ENCODE data around the gene SMIM24.

DNA sequence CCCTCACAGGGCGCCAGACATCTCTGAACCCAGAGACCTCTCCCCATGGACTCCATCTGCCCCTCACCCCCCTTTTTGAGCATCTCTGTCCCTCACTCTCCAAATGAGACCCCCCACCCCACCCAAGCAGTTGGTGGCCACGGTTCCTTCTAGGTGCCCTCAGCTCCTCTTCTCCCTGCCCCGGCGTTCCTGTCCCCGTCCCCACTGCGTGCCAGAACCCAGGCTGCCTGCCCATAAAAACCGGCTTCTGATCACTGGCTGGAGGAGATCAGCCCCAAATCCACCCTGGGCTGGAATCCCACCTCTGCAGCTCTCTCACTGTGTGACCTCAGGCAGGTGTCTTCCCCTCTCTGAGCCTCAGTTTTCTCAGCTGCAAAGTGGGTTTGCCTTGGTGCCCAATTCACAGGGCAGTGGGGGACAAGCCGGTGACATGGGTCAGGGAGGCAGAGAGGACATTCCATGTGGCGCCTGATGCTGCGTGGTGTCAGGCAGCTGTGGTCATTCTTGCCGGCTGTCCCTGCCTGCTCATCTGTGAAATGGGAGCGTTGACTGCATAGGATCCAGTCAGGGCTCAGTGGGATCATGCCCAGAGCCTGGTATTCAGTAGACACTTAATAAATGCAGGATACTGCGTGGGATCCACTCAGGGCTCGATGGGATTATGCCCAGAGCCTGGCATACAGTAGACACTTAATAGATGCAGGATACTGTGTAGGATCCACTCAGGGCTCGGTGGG lies 25.5 kb downstream of the SMIM24 start:
- TF ChIP-seq, protein P1, sequence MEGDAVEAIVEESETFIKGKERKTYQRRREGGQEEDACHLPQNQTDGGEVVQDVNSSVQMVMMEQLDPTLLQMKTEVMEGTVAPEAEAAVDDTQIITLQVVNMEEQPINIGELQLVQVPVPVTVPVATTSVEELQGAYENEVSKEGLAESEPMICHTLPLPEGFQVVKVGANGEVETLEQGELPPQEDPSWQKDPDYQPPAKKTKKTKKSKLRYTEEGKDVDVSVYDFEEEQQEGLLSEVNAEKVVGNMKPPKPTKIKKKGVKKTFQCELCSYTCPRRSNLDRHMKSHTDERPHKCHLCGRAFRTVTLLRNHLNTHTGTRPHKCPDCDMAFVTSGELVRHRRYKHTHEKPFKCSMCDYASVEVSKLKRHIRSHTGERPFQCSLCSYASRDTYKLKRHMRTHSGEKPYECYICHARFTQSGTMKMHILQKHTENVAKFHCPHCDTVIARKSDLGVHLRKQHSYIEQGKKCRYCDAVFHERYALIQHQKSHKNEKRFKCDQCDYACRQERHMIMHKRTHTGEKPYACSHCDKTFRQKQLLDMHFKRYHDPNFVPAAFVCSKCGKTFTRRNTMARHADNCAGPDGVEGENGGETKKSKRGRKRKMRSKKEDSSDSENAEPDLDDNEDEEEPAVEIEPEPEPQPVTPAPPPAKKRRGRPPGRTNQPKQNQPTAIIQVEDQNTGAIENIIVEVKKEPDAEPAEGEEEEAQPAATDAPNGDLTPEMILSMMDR (IDR thresholded peaks at IDR 0.05; ENCODE audit: low read length) = no peak
- no peak for TF ChIP-seq EZH2phosphoT487 (IDR thresholded peaks at IDR 0.05; ENCODE audit: low read length)
